Hematopoietic multipotent progenitor cell treated with erythropoietin and hydrocortisone succinate and interleukin-3 and kit ligand, for 15 days (in vitro differentiated cells): ENCODE data around the gene IGSF6.
A peak's percentile ranks its signal among the peaks of the same experiment; 100 is the strongest.
"Not testable (repeated sequence)": the region's sequence is repeated elsewhere in the genome, so short reads cannot be mapped to it uniquely, and the experiment has no call there.

ENCODE experiments used
- DNase-seq: peaks from one replicate; pipeline ENCODE4 v3.0.0-alpha.2; 2015; ENCODE audit warnings: low spot score

Gene IGSF6

DNA sequence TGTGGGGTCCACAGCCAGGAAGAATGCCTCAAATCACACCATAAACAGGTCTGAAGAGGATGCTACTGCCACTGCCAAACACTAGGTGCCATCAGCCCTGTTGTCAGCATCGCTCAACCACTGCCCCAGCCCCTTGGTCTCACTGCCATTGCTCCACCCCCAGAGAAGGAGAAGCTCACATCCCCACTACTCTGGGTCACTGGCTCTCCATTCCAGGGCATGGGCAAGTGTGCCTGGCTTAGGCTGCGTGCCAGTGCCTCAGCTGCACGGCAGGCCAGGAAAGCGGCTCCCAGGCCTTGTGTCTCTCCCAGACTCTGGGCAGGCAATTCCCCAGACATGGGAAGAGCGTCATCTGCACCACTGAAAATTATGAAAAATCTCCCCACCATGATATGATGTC, 1.2 kb upstream of the IGSF6 start:
- DNase-seq: no peak

GRCh38 chr16:21651515-21651914, 893 bp downstream of the IGSF6 start:
- DNase-seq: no peak

GRCh38 chr16:21650521-21650920, 1.9 kb downstream of the IGSF6 start:
- no peak for DNase-seq

- DNase-seq: not testable (repeated sequence)
These were observed 2.5 kb downstream of the IGSF6 start for GRCh38 chr16:21649826-21650406.

DNA sequence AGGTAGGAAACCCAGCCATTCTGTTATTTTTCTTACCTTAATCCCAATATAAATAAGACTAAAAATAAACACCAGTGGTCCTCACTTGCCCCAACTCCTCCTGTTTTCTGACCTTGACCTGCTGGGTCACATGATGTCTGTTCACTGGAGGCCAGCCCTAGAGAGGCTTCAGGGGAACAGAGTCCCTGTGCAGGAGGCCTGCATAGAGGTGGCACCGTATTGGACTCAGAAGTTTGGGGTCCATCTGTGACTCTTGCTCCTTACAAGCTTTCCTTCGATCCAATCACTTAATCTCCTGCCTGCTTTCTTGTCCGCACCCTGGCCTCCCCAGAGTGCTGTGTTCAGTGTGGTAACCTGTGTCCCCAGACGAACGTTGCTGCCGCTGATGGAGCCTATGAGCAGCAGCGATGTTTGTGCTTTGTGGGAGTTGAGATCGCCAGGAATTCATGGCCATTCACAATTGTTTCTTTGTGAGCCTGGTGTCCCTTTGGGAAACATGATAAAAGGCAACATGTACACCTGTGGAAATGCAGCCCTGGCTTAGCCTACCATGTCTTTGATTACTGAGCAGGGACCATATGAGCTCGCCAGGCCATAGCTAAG, 4.7 kb downstream of the IGSF6 start:
- no peak for DNase-seq

GRCh38 chr16:21646721-21647561, 5.5 kb downstream of the IGSF6 start:
- no peak for DNase-seq

DNA sequence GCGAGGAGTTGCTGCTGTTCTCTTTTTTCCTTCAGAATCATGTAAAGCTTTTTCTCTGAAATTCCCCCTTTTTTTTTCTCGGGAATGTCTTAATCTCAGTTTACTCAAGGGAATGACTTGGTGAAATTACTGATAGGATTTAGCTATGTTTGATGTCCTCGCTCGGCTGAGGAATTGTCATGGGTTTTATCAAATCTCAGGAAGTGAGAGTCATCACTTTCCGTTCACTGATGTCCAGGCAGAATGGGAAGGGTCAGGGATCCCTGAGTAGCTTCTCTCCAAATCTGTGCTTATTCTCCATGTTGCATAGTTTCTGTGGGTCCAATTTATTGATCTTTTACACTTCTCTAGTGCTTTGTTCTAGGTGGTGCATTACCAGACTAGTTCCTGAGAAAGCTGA, 6.3 kb downstream of the IGSF6 start:
- DNase-seq: no peak

DNA sequence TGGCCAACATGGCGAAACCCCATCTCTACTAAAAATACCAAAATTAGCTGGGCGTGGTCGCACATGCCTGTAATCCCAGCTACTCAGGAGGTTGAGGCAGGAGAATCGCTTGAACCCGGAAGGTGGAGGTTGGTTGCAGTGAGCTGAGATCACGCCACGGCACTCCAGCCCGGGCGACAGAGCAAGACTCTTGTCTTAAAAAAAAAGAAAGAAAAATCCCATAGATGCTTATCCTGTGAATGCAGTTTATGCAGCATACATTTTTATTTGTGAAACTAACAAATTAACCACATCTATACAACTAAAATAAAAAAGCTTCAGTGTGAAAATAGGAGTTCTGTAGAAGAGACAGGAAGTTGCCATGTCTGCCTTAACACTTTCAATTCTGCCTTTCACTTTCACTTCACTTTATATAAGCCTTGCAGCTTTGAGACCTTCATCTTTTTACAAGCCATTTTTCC, 7.1 kb downstream of the IGSF6 start:
- DNase-seq: peak; percentile 55

- no peak for DNase-seq
These were observed 7.7 kb downstream of the IGSF6 start for GRCh38 chr16:21644674-21645073.

DNA sequence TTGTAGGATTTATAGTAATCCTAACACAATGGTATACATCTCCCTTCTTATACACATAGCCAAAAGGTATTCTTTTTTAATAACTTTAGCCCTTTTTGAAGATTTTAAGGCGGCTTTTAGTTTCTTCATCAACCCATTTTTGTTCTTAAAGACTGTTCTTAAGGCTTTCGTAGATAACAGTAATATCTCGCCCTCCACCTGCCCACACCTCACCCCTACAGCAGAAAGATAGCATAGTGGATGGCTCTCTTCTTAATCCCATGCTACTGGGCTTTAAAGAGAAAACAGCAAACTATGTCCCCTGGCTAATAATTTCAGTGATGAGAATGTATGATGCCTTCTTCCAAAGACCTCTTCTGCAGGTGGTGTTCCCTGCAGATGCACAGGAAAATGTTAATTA, 8.6 kb downstream of the IGSF6 start:
- DNase-seq: peak; percentile 77

DNA sequence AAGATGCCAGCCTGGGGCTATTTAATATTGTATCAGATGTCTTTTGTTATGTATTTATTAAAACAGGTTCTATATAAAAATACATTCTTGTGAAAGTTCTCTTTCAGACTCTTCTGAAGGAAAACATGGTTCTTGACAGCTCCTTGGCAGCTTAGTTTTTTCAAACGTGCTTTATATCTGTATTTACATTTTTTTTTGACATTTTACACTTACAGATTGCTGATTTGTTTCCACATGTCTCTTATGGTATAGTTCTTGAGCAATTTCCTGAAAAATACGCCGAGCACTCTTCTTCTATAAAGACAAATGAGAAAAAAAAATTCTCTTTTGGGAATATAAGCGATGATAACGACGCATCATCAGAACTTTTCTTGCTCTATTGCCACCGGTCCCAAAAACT, 9.5 kb downstream of the IGSF6 start:
- DNase-seq: peak; percentile 20

GRCh38 chr16:21641916-21642315, 10.5 kb downstream of the IGSF6 start:
- no peak for DNase-seq

- DNase-seq: no peak
These were observed 12.9 kb downstream of the IGSF6 start for GRCh38 chr16:21639493-21639892.

- DNase-seq: no peak
These were observed 13.8 kb downstream of the IGSF6 start for GRCh38 chr16:21638573-21638975.

DNA sequence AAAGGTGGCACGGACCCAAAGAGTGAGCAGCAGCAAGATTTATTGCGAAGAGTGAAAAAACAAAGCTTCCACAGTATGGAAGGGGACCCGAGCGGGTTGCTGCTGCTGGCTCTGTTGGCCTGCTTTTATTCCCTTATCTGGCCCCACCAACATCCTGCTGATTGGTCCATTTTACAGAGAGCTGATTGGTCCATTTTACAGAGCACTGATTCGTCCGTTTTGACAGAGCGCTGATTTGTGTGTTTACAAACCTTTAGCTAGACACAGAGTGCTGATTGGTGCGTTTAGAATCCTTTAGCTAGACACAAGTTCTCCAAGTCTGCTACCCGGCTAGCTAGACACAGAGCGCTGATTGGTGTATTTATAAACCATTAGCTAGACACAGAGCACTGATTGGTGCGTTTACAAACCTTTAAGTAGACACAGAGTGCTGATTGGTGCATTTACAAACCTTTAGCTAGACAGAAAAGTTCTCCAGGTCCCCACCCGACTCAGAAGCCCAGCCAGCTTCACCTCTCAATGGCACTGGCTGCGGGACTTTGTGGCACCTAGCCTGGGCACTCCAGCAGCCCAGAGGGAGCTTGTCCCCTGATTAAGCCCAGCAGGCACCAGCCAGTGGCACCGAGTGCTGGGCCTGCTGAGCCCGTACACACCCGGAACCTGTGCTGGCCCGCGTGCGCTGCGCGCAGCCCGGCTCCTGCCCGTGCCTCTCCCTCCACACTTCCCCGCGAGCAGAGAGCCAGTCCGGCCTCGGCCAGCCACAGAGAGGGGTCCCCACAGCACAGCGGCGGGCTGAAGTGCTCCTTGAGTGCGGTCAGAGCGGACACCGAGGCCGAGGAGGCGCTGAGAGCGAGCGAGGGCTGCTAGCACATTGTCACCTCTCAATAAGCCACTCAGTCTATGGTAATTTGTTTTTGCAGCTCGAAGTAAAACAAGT, 15.1 kb downstream of the IGSF6 start:
- DNase-seq: no peak

GRCh38 chr16:21635694-21636093, 16.7 kb downstream of the IGSF6 start:
- not testable (repeated sequence) for DNase-seq

GRCh38 chr16:21634216-21634615, 18.2 kb downstream of the IGSF6 start:
- no peak for DNase-seq

DNA sequence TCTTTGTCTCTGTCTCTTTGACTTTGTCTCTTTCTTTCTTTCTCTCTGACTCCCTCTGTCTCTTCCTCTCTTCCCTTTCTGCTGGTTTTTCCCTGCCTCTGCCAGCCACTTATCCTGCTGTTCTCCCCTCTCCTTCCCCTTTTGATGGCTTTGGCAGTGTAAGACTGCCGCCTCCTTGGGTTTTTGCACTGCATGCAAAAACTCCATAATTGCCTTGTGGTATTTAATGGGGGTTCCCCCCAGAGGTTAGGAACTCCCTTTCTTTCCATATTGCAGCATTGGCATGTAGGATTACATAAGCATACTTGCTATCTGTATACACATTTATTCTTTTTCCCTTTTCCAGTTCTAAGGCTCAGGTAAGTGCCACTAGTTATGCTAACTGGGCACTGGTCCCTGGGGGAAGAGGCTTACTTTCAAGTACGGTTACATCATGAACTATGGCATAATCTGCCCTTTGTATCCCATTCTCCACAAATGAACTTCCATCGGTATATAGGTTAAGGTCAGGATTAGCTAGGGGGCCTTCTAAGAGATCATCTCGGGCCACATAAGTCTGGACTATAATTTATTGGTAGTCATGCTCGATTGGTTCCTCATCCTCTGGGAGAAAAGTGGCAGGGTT, 20.3 kb downstream of the IGSF6 start:
- DNase-seq: not testable (repeated sequence)

- DNase-seq: not testable (repeated sequence)
These were observed 21.0 kb downstream of the IGSF6 start for GRCh38 chr16:21631376-21631775.

DNA sequence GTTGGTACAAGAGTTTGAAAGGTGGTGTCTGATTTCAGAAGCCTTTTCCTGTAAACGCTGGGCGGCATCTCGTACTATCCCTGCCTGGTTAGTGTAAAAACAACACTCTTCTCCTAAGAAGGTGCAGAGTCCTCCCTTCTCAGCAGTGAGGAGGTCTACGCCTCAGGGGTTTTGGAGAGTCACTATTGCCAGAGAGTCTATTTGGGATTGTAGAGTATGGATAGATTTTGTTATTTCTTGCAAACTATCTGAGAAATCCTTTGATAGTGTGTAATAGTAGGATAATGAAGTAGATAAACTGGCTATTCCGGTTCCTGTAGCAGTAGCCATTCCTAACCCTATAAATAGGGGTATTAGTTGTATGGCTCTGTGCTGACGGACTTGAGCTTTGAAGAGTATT, 21.5 kb downstream of the IGSF6 start:
- not testable (repeated sequence) for DNase-seq
